Panc1 (cell line): ENCODE results near the gene GLCCI1. TPM values are rescaled to one million over a fixed set of nuclear protein-coding genes. Genes with fewer than 3 reads are reported as not detected.

Experiments used
- ATAC-seq: fragments of 200-7000 bp; cut with Tn5 transposase; 2 replicates; pipeline ENCODE4 v1.9.1; 2020; ENCODE audit warnings: mild to moderate bottlenecking, moderate library complexity
- BruUV-seq: library from RNA; stranded (reverse); fragments of 400-500 nt; replicated peaks from 2 replicates; lab custom pipeline; 2021; lab: Mats Ljungman, UMichigan
- CTCF ChIA-PET: fragments of 300-600 bp; sonication (Branson Sonifier 250); formaldehyde crosslinking; loops from one replicate; lab custom pipeline; 2022; ENCODE audit warnings: antibody characterized with exemption; lab: Charles Lee
- POLR2A ChIA-PET: fragments of 300-600 bp; sonication (Branson Sonifier 250); formaldehyde crosslinking; loops from one replicate; lab custom pipeline; 2022; ENCODE audit warnings: antibody characterized with exemption; lab: Charles Lee
- DNase-seq: peaks from one replicate; pipeline ENCODE4 v3.0.0-alpha.2; 2010; ENCODE audit warnings: low read depth, low spot score
- H3K27ac ChIP-seq: 2 replicates; pipeline ENCODE4 v1.5.1; 2011; ENCODE audit warnings: mild to moderate bottlenecking, low read length, inconsistent platforms
- H3K27me3 ChIP-seq: fragments of 200-500 bp; sonication (Bioruptor generic); 2 replicates; pipeline ENCODE4 v1.6.0; 2014; ENCODE audit warnings: low read length, inconsistent platforms; ENCODE audit not compliant: control insufficient read depth, insufficient read depth
- H3K36me3 ChIP-seq: fragments of 200-500 bp; sonication (Bioruptor generic); 2 replicates; pipeline ENCODE4 v1.5.1; 2014; ENCODE audit warnings: inconsistent platforms, mild to moderate bottlenecking, low read length, moderate library complexity; ENCODE audit not compliant: control insufficient read depth, insufficient read depth
- H3K4me1 ChIP-seq: 2 replicates; pipeline ENCODE4 v1.5.1; 2011; ENCODE audit warnings: inconsistent platforms, mild to moderate bottlenecking, low read length, moderate library complexity; ENCODE audit not compliant: control insufficient read depth, insufficient read depth
- H3K4me3 ChIP-seq, 2 experiments: 2 replicates each; pipeline ENCODE4 v1.5.1; 2011 to 2012; ENCODE audit warnings: low read depth in 2 of 2, low read length in 2 of 2, mild to moderate bottlenecking in 2 of 2, inconsistent platforms in 1 of 2, moderate library complexity in 1 of 2
- H3K9me3 ChIP-seq: fragments of 200-500 bp; sonication (Bioruptor generic); 2 replicates; pipeline ENCODE4 v1.5.1; 2014; ENCODE audit warnings: low read depth, mild to moderate bottlenecking, inconsistent platforms, low read length, moderate library complexity; ENCODE audit not compliant: control insufficient read depth, insufficient read depth
- POLR2AphosphoS5 ChIP-seq: IDR thresholded peaks from 2 replicates; pipeline ENCODE4 v1.6.1; 2012; ENCODE audit warnings: mild to moderate bottlenecking, low read depth, low read length, moderate library complexity
- REST ChIP-seq, 2 experiments: IDR thresholded peaks; 2 replicates each; pipeline ENCODE4 v1.6.1; 2011 to 2012; ENCODE audit warnings: low read depth in 2 of 2, control low read depth in 1 of 2, low read length in 1 of 2, mild to moderate bottlenecking in 1 of 2, moderate library complexity in 1 of 2; ENCODE audit not compliant: insufficient read depth in 1 of 2
- SIN3A ChIP-seq: IDR thresholded peaks from 2 replicates; pipeline ENCODE4 v1.6.1; 2012; ENCODE audit warnings: low read depth, mild to moderate bottlenecking, low read length, moderate library complexity, borderline replicate concordance; ENCODE audit not compliant: insufficient read depth
- TCF7L2 ChIP-seq: IDR thresholded peaks from 2 replicates; pipeline ENCODE4 v1.6.1; 2011; ENCODE audit warnings: mild to moderate bottlenecking, low read depth, low read length, inconsistent platforms
- in situ Hi-C: cut with HindIII; loops from 2 replicates; pipeline ENCODE4 v1.10.0; 2016; ENCODE audit warnings: low sequenced_read_pairs, low pct_unique_long_range_greater_than_20kb
- intact Hi-C: fragments of 100-400 bp; cut with micrococcal nuclease; formaldehyde crosslinking; loops from one replicate; pipeline ENCODE4 v1.10.0; 2022; ENCODE audit not compliant: unreplicated experiment
- total RNA-seq: library from RNA; stranded (reverse); gene quantifications from one replicate; pipeline ENCODE4 v1.2.1, GENCODE V29; 2021; ENCODE audit not compliant: unreplicated experiment
- TF ChIP-seq, protein P1 (sequence below): fragments of 450-650 bp; IDR thresholded peaks from 2 replicates; pipeline ENCODE4 v1.5.1; 2017; ENCODE audit warnings: mild to moderate bottlenecking

Gene GLCCI1
- total RNA-seq, 1 experiment from 2014 or later, result 36.4 TPM

DNA sequence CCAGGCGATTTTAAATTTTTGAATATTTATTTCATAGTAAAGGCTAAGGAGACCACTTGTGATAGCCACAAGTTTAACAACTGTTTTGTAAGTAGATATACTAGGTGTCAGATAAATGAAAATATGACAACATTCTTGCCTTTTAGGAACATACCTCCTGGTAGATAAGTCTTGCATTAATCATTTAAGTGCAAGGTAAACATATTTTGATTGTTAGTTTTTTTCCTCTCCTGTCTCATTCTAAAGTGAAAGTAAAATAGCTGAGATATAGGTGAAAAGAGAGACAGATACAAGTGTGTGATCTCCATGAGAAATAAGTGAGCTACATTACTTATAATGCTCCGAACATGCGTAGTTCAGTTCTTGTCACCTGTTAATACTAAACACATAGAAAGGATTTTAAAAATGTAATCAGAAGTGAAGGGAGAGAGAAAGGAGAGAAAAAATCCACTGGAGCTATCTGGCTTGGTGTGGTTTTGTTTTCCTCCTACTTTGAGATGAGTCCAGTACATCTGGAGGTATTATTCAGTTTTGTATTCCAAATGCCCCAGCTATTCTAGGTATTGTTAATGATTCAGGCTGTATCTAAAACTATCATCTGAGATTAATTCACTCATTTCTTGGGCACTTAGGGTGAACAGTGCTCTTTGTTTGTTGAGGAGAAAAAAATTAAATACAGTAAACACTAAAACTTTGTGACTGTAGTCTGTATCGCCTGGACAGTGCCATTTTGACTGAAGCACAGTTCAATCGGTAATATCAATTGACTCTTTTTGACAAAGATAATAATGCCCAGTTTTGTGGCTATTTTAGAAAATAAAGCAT is 21.2 kb downstream of the GLCCI1 start:
- no peak for TF ChIP-seq REST (IDR thresholded peaks at IDR 0.05; ENCODE audit: insufficient read depth in 1 of 2, low read depth in 2 of 2, low read length in 1 of 2)
- no peak for TF ChIP-seq POLR2AphosphoS5
- TF ChIP-seq SIN3A, result no peak
- no peak for TF ChIP-seq TCF7L2
- TF ChIP-seq, protein P1, sequence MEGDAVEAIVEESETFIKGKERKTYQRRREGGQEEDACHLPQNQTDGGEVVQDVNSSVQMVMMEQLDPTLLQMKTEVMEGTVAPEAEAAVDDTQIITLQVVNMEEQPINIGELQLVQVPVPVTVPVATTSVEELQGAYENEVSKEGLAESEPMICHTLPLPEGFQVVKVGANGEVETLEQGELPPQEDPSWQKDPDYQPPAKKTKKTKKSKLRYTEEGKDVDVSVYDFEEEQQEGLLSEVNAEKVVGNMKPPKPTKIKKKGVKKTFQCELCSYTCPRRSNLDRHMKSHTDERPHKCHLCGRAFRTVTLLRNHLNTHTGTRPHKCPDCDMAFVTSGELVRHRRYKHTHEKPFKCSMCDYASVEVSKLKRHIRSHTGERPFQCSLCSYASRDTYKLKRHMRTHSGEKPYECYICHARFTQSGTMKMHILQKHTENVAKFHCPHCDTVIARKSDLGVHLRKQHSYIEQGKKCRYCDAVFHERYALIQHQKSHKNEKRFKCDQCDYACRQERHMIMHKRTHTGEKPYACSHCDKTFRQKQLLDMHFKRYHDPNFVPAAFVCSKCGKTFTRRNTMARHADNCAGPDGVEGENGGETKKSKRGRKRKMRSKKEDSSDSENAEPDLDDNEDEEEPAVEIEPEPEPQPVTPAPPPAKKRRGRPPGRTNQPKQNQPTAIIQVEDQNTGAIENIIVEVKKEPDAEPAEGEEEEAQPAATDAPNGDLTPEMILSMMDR, result no peak
- CTCF ChIA-PET, result no interaction called here

DNA sequence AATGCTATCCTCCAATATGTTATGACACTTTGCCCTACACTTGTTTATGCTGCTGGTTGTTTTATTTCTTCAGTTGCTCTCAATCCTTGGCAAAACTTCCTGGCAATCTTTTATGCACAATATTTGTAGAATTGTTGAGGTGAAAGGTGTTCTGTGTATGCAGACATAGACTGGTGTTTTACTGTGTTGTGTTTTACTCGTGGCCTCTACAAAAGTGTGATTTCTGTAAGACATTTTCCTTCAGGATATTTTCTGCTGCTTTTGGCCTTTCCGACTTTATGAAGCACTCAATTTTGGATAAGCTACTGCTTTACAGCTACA is 21.8 kb downstream of the GLCCI1 start:
- no peak overlapping the region for H3K4me3 ChIP-seq
- H3K27me3 ChIP-seq, result no peaks in the 10 kb centered on the region
- ChIA-PET CTCF (no interaction called here), POLR2A (no interaction called here)
- ATAC-seq, result no peak
- no TSS peak for BruUV-seq
- no peaks in the 10 kb centered on the region for H3K36me3 ChIP-seq
- TF ChIP-seq TCF7L2, result no peak
- TF ChIP-seq, protein P1, result no peak
- TF ChIP-seq REST (IDR thresholded peaks at IDR 0.05; ENCODE audit: insufficient read depth in 1 of 2, low read depth in 2 of 2, low read length in 1 of 2), result no peak
- no peak for TF ChIP-seq POLR2AphosphoS5
- H3K9me3 ChIP-seq, result peaks cover 17% of the 10 kb centered on the region; the same call in 1 of the 2 replicates
- no peak for DNase-seq
- in situ Hi-C loops, result no loop called here
- intact Hi-C loops, result no loop called here
- H3K4me1 ChIP-seq, result 0 out of 2 replicates have a peak, but pooled peaks cover 5% of the 10 kb centered on the region
- H3K27ac ChIP-seq, result no peak overlapping the region

More for the DNA sequence above, 21.2 kb downstream of the GLCCI1 start:
- H3K9me3 ChIP-seq, result peaks cover 17% of the 10 kb centered on the region; the same call in 1 of the 2 replicates
- H3K27ac ChIP-seq, result 0 out of 2 replicates have a peak overlapping the region, but pooled peaks have one; percentile 24
- intact Hi-C loops (no loop called here), in situ Hi-C loops (no loop called here)
- H3K36me3 ChIP-seq, result no peaks in the 10 kb centered on the region
- ATAC-seq (no peak), DNase-seq (no peak)
- H3K27me3 ChIP-seq, result no peaks in the 10 kb centered on the region
- POLR2A ChIA-PET, result interaction anchor here (0.5 to 1.2 kb wide), 3 partner anchors 8 to 350 kb away, joined by 3 to 5 read pairs (median 3); no protein-coding TSS in a partner anchor
- no TSS peak for BruUV-seq
- H3K4me3 ChIP-seq, result no peak overlapping the region
- H3K4me1 ChIP-seq, result 0 out of 2 replicates have a peak, but pooled peaks cover 5% of the 10 kb centered on the region
